ENCODE data around the gene SLC2A13. TPM values are rescaled to one million over a fixed set of nuclear protein-coding genes. Genes with fewer than 3 reads are reported as not detected.

Gene SLC2A13
- polyA plus RNA-seq, 3 donors = 2.2 to 2.9 (median 2.5) TPM

DNA sequence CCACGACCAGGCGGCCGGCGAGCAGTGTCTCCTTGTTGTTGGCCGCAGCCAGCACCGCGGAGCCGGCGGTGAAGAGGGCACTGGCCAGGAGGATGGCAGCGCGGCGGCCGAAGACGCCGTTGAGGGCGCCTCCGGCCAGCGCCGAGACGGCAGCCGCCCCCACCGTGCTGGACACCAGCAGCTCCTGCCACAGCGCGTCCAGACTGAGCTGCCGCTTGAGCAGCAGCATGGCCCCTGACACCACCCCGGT, 691 bp downstream of the SLC2A13 start:
- Histone ChIP-seq H4K20me1 (ENCODE audit: insufficient read depth, low read length) (peaks cover 5% of the 10 kb centered on the region), H3K27ac (ENCODE audit: low read depth in 1 of 2, low read length in 2 of 2) (peak overlapping the region in 1 of 2 donors; percentile 55), H3K4me3 (replicated peaks in 1 of 3; ENCODE audit: low read depth in 2 of 3, low read length in 3 of 3) (peak overlapping the region; percentile 61 to 88 (median 83)), H3K79me2 (ENCODE audit: insufficient read depth, low read length) (peaks cover 20% of the 10 kb centered on the region), H3K9me3 (replicated peaks in 1 of 2; ENCODE audit: control insufficient read depth in 1 of 2, insufficient read depth in 1 of 2, low read length in 2 of 2) (no peaks in the 10 kb centered on the region), H3K36me3 (replicated peaks in 1 of 2; ENCODE audit: control insufficient read depth in 1 of 2, insufficient read depth in 2 of 2, low read length in 2 of 2) (no peaks in the 10 kb centered on the region), H3K27me3 (ENCODE audit: control insufficient read depth in 2 of 2, insufficient read depth in 2 of 2, low read length in 2 of 2) (peaks cover 0 to 3% of the 10 kb centered on the region in 2 donors), H3K4me1 (ENCODE audit: control insufficient read depth in 1 of 2, insufficient read depth in 2 of 2, low read length in 2 of 2) (peaks cover 26 to 32% of the 10 kb centered on the region in 2 donors), H2AFZ (ENCODE audit: insufficient read depth, low read depth, low read length, poor library complexity, severe bottlenecking) (peak overlapping the region; percentile 92), H3K9ac (ENCODE audit: insufficient read depth, low read length, poor library complexity, severe bottlenecking) (peak overlapping the region; percentile 75), H3K4me2 (replicated peaks; ENCODE audit: extremely low read depth, low read length, poor library complexity, severe bottlenecking) (peak overlapping the region; percentile 91)
- TF ChIP-seq, protein P1, sequence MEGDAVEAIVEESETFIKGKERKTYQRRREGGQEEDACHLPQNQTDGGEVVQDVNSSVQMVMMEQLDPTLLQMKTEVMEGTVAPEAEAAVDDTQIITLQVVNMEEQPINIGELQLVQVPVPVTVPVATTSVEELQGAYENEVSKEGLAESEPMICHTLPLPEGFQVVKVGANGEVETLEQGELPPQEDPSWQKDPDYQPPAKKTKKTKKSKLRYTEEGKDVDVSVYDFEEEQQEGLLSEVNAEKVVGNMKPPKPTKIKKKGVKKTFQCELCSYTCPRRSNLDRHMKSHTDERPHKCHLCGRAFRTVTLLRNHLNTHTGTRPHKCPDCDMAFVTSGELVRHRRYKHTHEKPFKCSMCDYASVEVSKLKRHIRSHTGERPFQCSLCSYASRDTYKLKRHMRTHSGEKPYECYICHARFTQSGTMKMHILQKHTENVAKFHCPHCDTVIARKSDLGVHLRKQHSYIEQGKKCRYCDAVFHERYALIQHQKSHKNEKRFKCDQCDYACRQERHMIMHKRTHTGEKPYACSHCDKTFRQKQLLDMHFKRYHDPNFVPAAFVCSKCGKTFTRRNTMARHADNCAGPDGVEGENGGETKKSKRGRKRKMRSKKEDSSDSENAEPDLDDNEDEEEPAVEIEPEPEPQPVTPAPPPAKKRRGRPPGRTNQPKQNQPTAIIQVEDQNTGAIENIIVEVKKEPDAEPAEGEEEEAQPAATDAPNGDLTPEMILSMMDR (IDR thresholded peaks at IDR 0.05) = no peak
- WGBS (ENCODE audit: insufficient coverage) = under 1% methylated on average over 26 of the region's 26 CpGs
- peaks cover 0 to 4% (median 0%) of the 10 kb centered on the region in 7 donors for H3K9me3 Mint-ChIP-seq
- H3K27ac Mint-ChIP-seq = no peak overlapping the region
- H3K4me1 Mint-ChIP-seq = peaks cover 39% of the 10 kb centered on the region
- DNase-seq = peak in 2 of 3 donors; percentile 41 to 45
- peaks cover 3 to 7% of the 10 kb centered on the region in 2 donors for H3K36me3 Mint-ChIP-seq
- H3K27me3 Mint-ChIP-seq (ENCODE audit: low read depth in 3 of 3) = peaks cover 4 to 9% (median 9%) of the 10 kb centered on the region in 3 donors
- intact Hi-C loops (cut with micrococcal nuclease) = loop anchor here (5.0 to 10.0 kb wide), 3 partner anchors 93 to 340 kb away; no protein-coding TSS in a partner anchor
- peak overlapping the region; percentile 80 to 84 for H3K4me3 Mint-ChIP-seq

DNA sequence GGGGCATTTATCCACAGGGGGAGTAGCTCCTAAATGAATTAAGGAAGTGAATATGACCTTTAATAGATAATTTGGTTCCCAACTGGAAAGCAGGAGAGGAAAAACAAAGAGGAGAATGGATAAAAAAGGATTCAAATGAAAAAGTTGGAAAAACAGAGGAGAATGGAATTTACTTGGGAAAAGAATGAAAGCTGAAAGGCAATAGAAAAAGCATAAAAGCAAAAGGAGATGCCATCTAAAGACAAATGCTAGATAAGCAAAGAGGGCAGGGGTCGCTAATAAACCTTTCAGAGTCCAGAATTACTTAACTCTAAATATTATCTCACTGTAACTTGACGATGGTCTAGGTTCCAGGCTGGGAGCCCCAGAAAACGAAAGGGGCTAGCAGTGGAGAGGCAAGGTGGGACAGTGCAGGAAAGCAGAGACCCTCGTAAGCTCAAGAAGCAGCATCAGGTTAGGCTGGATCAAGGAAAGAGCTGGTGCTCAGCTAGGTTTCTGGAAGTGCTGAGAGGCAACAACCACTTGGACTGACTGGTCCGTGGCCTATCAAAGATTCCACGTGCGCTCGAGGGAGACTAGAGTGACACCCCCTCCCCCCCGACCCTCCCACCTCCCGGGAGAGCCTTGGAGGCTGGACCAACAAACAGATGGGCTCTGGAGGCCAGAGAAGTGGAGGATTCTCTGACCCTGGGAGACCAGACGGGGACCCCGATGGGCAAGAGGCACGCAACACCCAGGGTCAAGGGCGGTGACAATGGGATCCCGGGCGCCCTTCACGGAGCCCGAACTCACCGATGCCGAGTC, 1.2 kb downstream of the SLC2A13 start:
- Histone ChIP-seq H3K4me3 (replicated peaks in 1 of 3; ENCODE audit: low read depth in 2 of 3, low read length in 3 of 3) (peak overlapping the region; percentile 61 to 88 (median 83)), H3K4me1 (ENCODE audit: control insufficient read depth in 1 of 2, insufficient read depth in 2 of 2, low read length in 2 of 2) (peaks cover 26 to 32% of the 10 kb centered on the region in 2 donors), H4K20me1 (ENCODE audit: insufficient read depth, low read length) (peaks cover 5% of the 10 kb centered on the region), H3K4me2 (replicated peaks; ENCODE audit: extremely low read depth, low read length, poor library complexity, severe bottlenecking) (peak overlapping the region; percentile 91), H2AFZ (ENCODE audit: insufficient read depth, low read depth, low read length, poor library complexity, severe bottlenecking) (peak overlapping the region; percentile 92), H3K27ac (ENCODE audit: low read depth in 1 of 2, low read length in 2 of 2) (no peak overlapping the region), H3K79me2 (ENCODE audit: insufficient read depth, low read length) (peaks cover 25% of the 10 kb centered on the region), H3K9me3 (replicated peaks in 1 of 2; ENCODE audit: control insufficient read depth in 1 of 2, insufficient read depth in 1 of 2, low read length in 2 of 2) (no peaks in the 10 kb centered on the region), H3K36me3 (replicated peaks in 1 of 2; ENCODE audit: control insufficient read depth in 1 of 2, insufficient read depth in 2 of 2, low read length in 2 of 2) (no peaks in the 10 kb centered on the region), H3K27me3 (ENCODE audit: control insufficient read depth in 2 of 2, insufficient read depth in 2 of 2, low read length in 2 of 2) (peaks cover 0 to 3% of the 10 kb centered on the region in 2 donors), H3K9ac (ENCODE audit: insufficient read depth, low read length, poor library complexity, severe bottlenecking) (peak overlapping the region; percentile 75)
- TF ChIP-seq, protein P1 (IDR thresholded peaks at IDR 0.05) = no peak
- Mint-ChIP-seq H3K27me3 (ENCODE audit: low read depth in 3 of 3) (peaks cover 4 to 9% (median 9%) of the 10 kb centered on the region in 3 donors), H3K4me3 (peak overlapping the region; percentile 80 to 84), H3K9me3 (peaks cover 0 to 4% (median 0%) of the 10 kb centered on the region in 7 donors), H3K36me3 (peaks cover 3 to 7% of the 10 kb centered on the region in 2 donors), H3K4me1 (peaks cover 39% of the 10 kb centered on the region), H3K27ac (peak overlapping the region in 2 of 7 donors; percentile 1 to 37)
- WGBS (ENCODE audit: insufficient coverage) = 23% methylated on average over 13 of the region's 20 CpGs
- intact Hi-C loops (cut with micrococcal nuclease) = loop anchor here (5.0 to 10.0 kb wide), 3 partner anchors 92 to 340 kb away; no protein-coding TSS in a partner anchor
- DNase-seq = no peak
